ENCODE results near the gene DAGLB. TPM values are rescaled to one million over a fixed set of nuclear protein-coding genes. Genes with fewer than 3 reads are reported as not detected.

DAGLB gene
- total and polyA plus RNA-seq, 10 of the 15 experiments (the other 5 are each of a cell fraction or from before 2014, with no cell fraction given), result 1.2 to 13.3 (median 10.1) TPM

GRCh38 chr7:6481445-6481844, 33.7 kb upstream of the DAGLB start:
- in situ Hi-C loops (cut with MboI), result no loop called here

More at GRCh38 chr7:6481445-6481844, 33.7 kb upstream of the DAGLB start:
- intact Hi-C loops (cut with micrococcal nuclease; ENCODE audit: unreplicated experiment), result no loop called here
- Histone ChIP-seq H3K9me3 (replicated peaks; ENCODE audit: control insufficient read depth, insufficient read depth, low read length) (no peaks in the 10 kb centered on the region), H3K27me3 (replicated peaks in 1 of 2; ENCODE audit: control insufficient read depth in 2 of 2, insufficient read depth in 2 of 2, low read length in 1 of 2) (no peaks in the 10 kb centered on the region), H3K4me2 (ENCODE audit: control insufficient read depth, insufficient read depth) (peak overlapping the region; percentile 54; the same call in 1 of the 2 replicates), H3K9ac (ENCODE audit: control insufficient read depth, insufficient read depth, low read length) (no peak overlapping the region), H2AFZ (ENCODE audit: control insufficient read depth, low read depth, low read length) (no peak overlapping the region), H3K4me1 (ENCODE audit: control insufficient read depth, insufficient read depth, low read length) (peaks cover 22% of the 10 kb centered on the region), H3K4me3 (peak overlapping the region; percentile 21; the same call in 1 of the 2 replicates), H3K79me2 (ENCODE audit: control insufficient read depth, insufficient read depth, low read length) (peaks cover 70% of the 10 kb centered on the region), H3K27ac (ENCODE audit: control insufficient read depth, insufficient read depth) (no peak overlapping the region), H3K36me3 (ENCODE audit: control insufficient read depth in 2 of 2, insufficient read depth in 2 of 2, low read length in 1 of 2) (peaks cover 0 to 17% of the 10 kb centered on the region in 2 experiments; a peak in 1 of 4 replicates), H4K20me1 (ENCODE audit: control insufficient read depth, insufficient read depth) (peaks cover 5% of the 10 kb centered on the region; the same call in 1 of the 2 replicates)
- no peak for FAIRE-seq
- POLR2A ChIA-PET, result interaction anchor here (0.6 kb wide), 1 partner anchor 1798 kb away, joined by 5 read pairs; no protein-coding TSS in a partner anchor
- no peak for DNase-seq (ENCODE audit: low read depth, low spot score)
- CTCF ChIA-PET, result no interaction called here
- 97% methylated on average over 6 of the region's 6 CpGs for WGBS (ENCODE audit: insufficient coverage, insufficient replicate concordance, low lambda C conversion rate, missing lambda C conversion rate)
- RAD21 ChIA-PET (ENCODE audit: unreplicated experiment), result no interaction called here
- BruUV-seq (replicated peaks), result no TSS peak
- SMC1A ChIA-PET (ENCODE audit: uncharacterized antibody, unreplicated experiment), result no interaction called here
- ATAC-seq, result no peak
- no peak for TF ChIP-seq ZNF217 (IDR thresholded peaks at IDR 0.05)
- TF ChIP-seq DPF2 (IDR thresholded peaks at IDR 0.05), result no peak
- no peak for TF ChIP-seq ZBED1 (IDR thresholded peaks at IDR 0.05; ENCODE audit: borderline replicate concordance)
- TF ChIP-seq PAX5 (IDR thresholded peaks at IDR 0.05; ENCODE audit: borderline replicate concordance, low read depth, low read length), result no peak
- TF ChIP-seq ZNF207 (IDR thresholded peaks at IDR 0.05; ENCODE audit: borderline replicate concordance), result no peak
- TF ChIP-seq ESRRA (IDR thresholded peaks at IDR 0.05; ENCODE audit: low read length), result no peak
- TF ChIP-seq PAX8 (IDR thresholded peaks at IDR 0.05), result no peak
- no peak for TF ChIP-seq RFX5 (IDR thresholded peaks at IDR 0.05; ENCODE audit: low read depth, low read length)
- TF ChIP-seq NFIC (IDR thresholded peaks at IDR 0.05; ENCODE audit: low read depth, low read length), result no peak
- no peak for TF ChIP-seq NFYA (IDR thresholded peaks at IDR 0.05; ENCODE audit: borderline replicate concordance, low read depth, low read length)
- no peak for TF ChIP-seq SUPT20H (IDR thresholded peaks at IDR 0.05; ENCODE audit: borderline replicate concordance, control insufficient read depth, low read depth, low read length)
- no peak for TF ChIP-seq BCLAF1 (IDR thresholded peaks at IDR 0.05)
- TF ChIP-seq REST (IDR thresholded peaks at IDR 0.05; ENCODE audit: low read depth, low read length), result no peak
- no peak for TF ChIP-seq ZNF622 (IDR thresholded peaks at IDR 0.05)
- no peak for TF ChIP-seq RELA (IDR thresholded peaks at IDR 0.05; ENCODE audit: borderline replicate concordance, partially characterized antibody)
- TF ChIP-seq CREM (IDR thresholded peaks at IDR 0.05; ENCODE audit: low read depth), result no peak
- TF ChIP-seq SIX5 (IDR thresholded peaks at IDR 0.05; ENCODE audit: low read depth, low read length, severe bottlenecking), result no peak
- TF ChIP-seq ATF2 (IDR thresholded peaks at IDR 0.05; ENCODE audit: low read length), result no peak
